ENCODE measurements around the gene TENT5C.

DNA sequence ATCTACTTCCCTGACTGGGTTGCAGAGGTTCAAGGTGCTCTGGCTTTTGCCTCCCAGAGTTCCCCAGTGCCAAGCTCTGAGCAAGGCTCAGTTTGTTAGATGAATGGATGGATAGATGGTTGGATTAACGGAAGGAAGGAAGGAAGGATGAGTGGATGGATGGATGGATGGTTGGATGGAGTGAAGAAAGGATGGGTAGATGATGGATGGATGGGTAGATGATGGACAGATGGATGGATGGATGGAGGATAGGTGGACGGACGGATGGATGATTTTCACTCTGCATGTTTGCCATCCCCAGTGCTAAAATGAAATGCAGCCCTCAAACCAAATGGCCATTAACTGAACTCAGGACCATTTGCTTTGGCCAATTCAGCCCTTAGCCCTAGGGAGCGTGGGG, 27.4 kb upstream of the TENT5C start:
- TF ChIP-seq, protein P1, sequence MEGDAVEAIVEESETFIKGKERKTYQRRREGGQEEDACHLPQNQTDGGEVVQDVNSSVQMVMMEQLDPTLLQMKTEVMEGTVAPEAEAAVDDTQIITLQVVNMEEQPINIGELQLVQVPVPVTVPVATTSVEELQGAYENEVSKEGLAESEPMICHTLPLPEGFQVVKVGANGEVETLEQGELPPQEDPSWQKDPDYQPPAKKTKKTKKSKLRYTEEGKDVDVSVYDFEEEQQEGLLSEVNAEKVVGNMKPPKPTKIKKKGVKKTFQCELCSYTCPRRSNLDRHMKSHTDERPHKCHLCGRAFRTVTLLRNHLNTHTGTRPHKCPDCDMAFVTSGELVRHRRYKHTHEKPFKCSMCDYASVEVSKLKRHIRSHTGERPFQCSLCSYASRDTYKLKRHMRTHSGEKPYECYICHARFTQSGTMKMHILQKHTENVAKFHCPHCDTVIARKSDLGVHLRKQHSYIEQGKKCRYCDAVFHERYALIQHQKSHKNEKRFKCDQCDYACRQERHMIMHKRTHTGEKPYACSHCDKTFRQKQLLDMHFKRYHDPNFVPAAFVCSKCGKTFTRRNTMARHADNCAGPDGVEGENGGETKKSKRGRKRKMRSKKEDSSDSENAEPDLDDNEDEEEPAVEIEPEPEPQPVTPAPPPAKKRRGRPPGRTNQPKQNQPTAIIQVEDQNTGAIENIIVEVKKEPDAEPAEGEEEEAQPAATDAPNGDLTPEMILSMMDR (IDR thresholded peaks at IDR 0.05), result no peak
- TF ChIP-seq, protein P2, sequence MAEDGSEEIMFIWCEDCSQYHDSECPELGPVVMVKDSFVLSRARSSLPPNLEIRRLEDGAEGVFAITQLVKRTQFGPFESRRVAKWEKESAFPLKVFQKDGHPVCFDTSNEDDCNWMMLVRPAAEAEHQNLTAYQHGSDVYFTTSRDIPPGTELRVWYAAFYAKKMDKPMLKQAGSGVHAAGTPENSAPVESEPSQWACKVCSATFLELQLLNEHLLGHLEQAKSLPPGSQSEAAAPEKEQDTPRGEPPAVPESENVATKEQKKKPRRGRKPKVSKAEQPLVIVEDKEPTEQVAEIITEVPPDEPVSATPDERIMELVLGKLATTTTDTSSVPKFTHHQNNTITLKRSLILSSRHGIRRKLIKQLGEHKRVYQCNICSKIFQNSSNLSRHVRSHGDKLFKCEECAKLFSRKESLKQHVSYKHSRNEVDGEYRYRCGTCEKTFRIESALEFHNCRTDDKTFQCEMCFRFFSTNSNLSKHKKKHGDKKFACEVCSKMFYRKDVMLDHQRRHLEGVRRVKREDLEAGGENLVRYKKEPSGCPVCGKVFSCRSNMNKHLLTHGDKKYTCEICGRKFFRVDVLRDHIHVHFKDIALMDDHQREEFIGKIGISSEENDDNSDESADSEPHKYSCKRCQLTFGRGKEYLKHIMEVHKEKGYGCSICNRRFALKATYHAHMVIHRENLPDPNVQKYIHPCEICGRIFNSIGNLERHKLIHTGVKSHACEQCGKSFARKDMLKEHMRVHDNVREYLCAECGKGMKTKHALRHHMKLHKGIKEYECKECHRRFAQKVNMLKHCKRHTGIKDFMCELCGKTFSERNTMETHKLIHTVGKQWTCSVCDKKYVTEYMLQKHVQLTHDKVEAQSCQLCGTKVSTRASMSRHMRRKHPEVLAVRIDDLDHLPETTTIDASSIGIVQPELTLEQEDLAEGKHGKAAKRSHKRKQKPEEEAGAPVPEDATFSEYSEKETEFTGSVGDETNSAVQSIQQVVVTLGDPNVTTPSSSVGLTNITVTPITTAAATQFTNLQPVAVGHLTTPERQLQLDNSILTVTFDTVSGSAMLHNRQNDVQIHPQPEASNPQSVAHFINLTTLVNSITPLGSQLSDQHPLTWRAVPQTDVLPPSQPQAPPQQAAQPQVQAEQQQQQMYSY (CRISPR knock-in tag; IDR thresholded peaks at IDR 0.05), result no peak
- TF ChIP-seq, protein P3, sequence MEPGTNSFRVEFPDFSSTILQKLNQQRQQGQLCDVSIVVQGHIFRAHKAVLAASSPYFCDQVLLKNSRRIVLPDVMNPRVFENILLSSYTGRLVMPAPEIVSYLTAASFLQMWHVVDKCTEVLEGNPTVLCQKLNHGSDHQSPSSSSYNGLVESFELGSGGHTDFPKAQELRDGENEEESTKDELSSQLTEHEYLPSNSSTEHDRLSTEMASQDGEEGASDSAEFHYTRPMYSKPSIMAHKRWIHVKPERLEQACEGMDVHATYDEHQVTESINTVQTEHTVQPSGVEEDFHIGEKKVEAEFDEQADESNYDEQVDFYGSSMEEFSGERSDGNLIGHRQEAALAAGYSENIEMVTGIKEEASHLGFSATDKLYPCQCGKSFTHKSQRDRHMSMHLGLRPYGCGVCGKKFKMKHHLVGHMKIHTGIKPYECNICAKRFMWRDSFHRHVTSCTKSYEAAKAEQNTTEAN (CRISPR knock-in tag; IDR thresholded peaks at IDR 0.05), result no peak
- TF ChIP-seq, protein P4, sequence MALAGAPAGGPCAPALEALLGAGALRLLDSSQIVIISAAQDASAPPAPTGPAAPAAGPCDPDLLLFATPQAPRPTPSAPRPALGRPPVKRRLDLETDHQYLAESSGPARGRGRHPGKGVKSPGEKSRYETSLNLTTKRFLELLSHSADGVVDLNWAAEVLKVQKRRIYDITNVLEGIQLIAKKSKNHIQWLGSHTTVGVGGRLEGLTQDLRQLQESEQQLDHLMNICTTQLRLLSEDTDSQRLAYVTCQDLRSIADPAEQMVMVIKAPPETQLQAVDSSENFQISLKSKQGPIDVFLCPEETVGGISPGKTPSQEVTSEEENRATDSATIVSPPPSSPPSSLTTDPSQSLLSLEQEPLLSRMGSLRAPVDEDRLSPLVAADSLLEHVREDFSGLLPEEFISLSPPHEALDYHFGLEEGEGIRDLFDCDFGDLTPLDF (CRISPR knock-in tag; IDR thresholded peaks at IDR 0.05), result no peak
- TF ChIP-seq, protein P5, sequence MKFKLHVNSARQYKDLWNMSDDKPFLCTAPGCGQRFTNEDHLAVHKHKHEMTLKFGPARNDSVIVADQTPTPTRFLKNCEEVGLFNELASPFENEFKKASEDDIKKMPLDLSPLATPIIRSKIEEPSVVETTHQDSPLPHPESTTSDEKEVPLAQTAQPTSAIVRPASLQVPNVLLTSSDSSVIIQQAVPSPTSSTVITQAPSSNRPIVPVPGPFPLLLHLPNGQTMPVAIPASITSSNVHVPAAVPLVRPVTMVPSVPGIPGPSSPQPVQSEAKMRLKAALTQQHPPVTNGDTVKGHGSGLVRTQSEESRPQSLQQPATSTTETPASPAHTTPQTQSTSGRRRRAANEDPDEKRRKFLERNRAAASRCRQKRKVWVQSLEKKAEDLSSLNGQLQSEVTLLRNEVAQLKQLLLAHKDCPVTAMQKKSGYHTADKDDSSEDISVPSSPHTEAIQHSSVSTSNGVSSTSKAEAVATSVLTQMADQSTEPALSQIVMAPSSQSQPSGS (CRISPR knock-in tag; IDR thresholded peaks at IDR 0.05; ENCODE audit: borderline replicate concordance, low read depth), result no peak
- TF ChIP-seq, protein P6, sequence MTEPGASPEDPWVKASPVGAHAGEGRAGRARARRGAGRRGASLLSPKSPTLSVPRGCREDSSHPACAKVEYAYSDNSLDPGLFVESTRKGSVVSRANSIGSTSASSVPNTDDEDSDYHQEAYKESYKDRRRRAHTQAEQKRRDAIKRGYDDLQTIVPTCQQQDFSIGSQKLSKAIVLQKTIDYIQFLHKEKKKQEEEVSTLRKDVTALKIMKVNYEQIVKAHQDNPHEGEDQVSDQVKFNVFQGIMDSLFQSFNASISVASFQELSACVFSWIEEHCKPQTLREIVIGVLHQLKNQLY (CRISPR knock-in tag; IDR thresholded peaks at IDR 0.05), result no peak
- TF ChIP-seq, protein P7, sequence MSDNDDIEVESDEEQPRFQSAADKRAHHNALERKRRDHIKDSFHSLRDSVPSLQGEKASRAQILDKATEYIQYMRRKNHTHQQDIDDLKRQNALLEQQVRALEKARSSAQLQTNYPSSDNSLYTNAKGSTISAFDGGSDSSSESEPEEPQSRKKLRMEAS (CRISPR knock-in tag; IDR thresholded peaks at IDR 0.05), result no peak
- no peak for TF ChIP-seq HMGA2 (CRISPR knock-in tag; IDR thresholded peaks at IDR 0.05)
- TF ChIP-seq, protein P8, sequence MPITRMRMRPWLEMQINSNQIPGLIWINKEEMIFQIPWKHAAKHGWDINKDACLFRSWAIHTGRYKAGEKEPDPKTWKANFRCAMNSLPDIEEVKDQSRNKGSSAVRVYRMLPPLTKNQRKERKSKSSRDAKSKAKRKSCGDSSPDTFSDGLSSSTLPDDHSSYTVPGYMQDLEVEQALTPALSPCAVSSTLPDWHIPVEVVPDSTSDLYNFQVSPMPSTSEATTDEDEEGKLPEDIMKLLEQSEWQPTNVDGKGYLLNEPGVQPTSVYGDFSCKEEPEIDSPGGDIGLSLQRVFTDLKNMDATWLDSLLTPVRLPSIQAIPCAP (CRISPR knock-in tag; IDR thresholded peaks at IDR 0.05), result no peak
